H9 (cell line): Measurements from ENCODE around the gene NPAS3. TPM values are rescaled to one million over a fixed set of nuclear protein-coding genes. Genes with fewer than 3 reads are reported as not detected.

Source experiments
- DNase-seq: peaks from one replicate; pipeline ENCODE4 v3.0.0-alpha.2; 2017
- H2AFZ ChIP-seq: one replicate; pipeline ENCODE4 v1.6.1; 2013; ENCODE audit warnings: mild to moderate bottlenecking, low read length, control low read depth, moderate library complexity
- H2AK5ac ChIP-seq: 2 replicates; pipeline ENCODE4 v1.6.1; 2013; ENCODE audit warnings: low read length, control low read depth, mixed read lengths; ENCODE audit not compliant: insufficient read length
- H2BK120ac ChIP-seq: one replicate; pipeline ENCODE4 v1.6.1; 2013; ENCODE audit warnings: low read depth, mild to moderate bottlenecking, low read length, control low read depth, inconsistent platforms; ENCODE audit not compliant: poor library complexity, severe bottlenecking
- H2BK12ac ChIP-seq: 2 replicates; pipeline ENCODE4 v1.6.1; 2013; ENCODE audit warnings: low read length, control low read depth, mixed read lengths, low read depth; ENCODE audit not compliant: insufficient read length
- H2BK15ac ChIP-seq: 2 replicates; pipeline ENCODE4 v1.6.1; 2013; ENCODE audit warnings: low read depth, low read length, control low read depth
- H2BK20ac ChIP-seq: one replicate; pipeline ENCODE4 v1.6.1; 2013; ENCODE audit warnings: low read depth, mild to moderate bottlenecking, low read length, control low read depth, inconsistent platforms; ENCODE audit not compliant: poor library complexity, severe bottlenecking
- H2BK5ac ChIP-seq: 2 replicates; pipeline ENCODE4 v1.6.1; 2013; ENCODE audit warnings: low read length, control low read depth, mixed read lengths; ENCODE audit not compliant: insufficient read length
- H3K14ac ChIP-seq: 2 replicates; pipeline ENCODE4 v1.6.1; 2013; ENCODE audit warnings: low read length, control low read depth; ENCODE audit not compliant: insufficient read depth
- H3K18ac ChIP-seq: 2 replicates; pipeline ENCODE4 v1.6.1; 2013; ENCODE audit warnings: low read depth, mild to moderate bottlenecking, mixed read lengths, low read length, control low read depth; ENCODE audit not compliant: insufficient read length
- H3K23ac ChIP-seq: 2 replicates; pipeline ENCODE4 v1.6.1; 2013; ENCODE audit warnings: low read length, control low read depth, mixed read lengths, low read depth; ENCODE audit not compliant: insufficient read length
- H3K23me2 ChIP-seq: 2 replicates; pipeline ENCODE4 v1.6.1; 2013; ENCODE audit warnings: low read depth, mild to moderate bottlenecking, mixed read lengths, low read length, control low read depth; ENCODE audit not compliant: insufficient read length, poor library complexity, severe bottlenecking
- H3K27ac ChIP-seq: 2 replicates; pipeline ENCODE4 v1.5.1; 2013; ENCODE audit warnings: low read length, control low read depth, mixed read lengths, low read depth; ENCODE audit not compliant: insufficient read length
- H3K27me3 ChIP-seq: 2 replicates; pipeline ENCODE4 v1.6.1; 2013; ENCODE audit warnings: low read length, control low read depth, inconsistent platforms; ENCODE audit not compliant: insufficient read depth
- H3K4ac ChIP-seq: 2 replicates; pipeline ENCODE4 v1.6.1; 2013; ENCODE audit warnings: low read depth, mild to moderate bottlenecking, control low read depth, inconsistent platforms, low read length, moderate library complexity
- H3K4me1 ChIP-seq: 2 replicates; pipeline ENCODE4 v1.6.1; 2013; ENCODE audit warnings: low read length, control low read depth, inconsistent platforms; ENCODE audit not compliant: insufficient read depth
- H3K4me2 ChIP-seq: 2 replicates; pipeline ENCODE4 v1.6.1; 2013; ENCODE audit warnings: low read length, control low read depth, mixed read lengths; ENCODE audit not compliant: insufficient read length, insufficient read depth
- H3K56ac ChIP-seq: 2 replicates; pipeline ENCODE4 v1.6.1; 2013; ENCODE audit warnings: low read depth, mild to moderate bottlenecking, mixed read lengths, low read length, control low read depth; ENCODE audit not compliant: insufficient read length
- H3K79me1 ChIP-seq: 2 replicates; pipeline ENCODE4 v1.6.1; 2013; ENCODE audit warnings: low read depth, mild to moderate bottlenecking, moderate library complexity, low read length, control low read depth, inconsistent platforms; ENCODE audit not compliant: insufficient read depth, poor library complexity, severe bottlenecking
- H3K79me2 ChIP-seq: 2 replicates; pipeline ENCODE4 v1.6.1; 2013; ENCODE audit warnings: low read length, control low read depth, inconsistent platforms; ENCODE audit not compliant: insufficient read depth
- H3K9ac ChIP-seq: 2 replicates; pipeline ENCODE4 v1.6.1; 2013; ENCODE audit warnings: low read length, control low read depth, mixed read lengths; ENCODE audit not compliant: insufficient read length; ENCODE audit errors: extremely low read depth
- H3K9me3 ChIP-seq: one replicate; pipeline ENCODE4 v1.6.1; 2013; ENCODE audit warnings: low read depth, low read length, inconsistent platforms; ENCODE audit not compliant: control insufficient read depth
- H3T11ph ChIP-seq: one replicate; pipeline ENCODE4 v1.6.1; 2013; ENCODE audit warnings: mild to moderate bottlenecking, low read length, control low read depth, inconsistent platforms
- H4K20me1 ChIP-seq: one replicate; pipeline ENCODE4 v1.6.1; 2013; ENCODE audit not compliant: control insufficient read depth, insufficient read length, insufficient read depth
- H4K5ac ChIP-seq: 2 replicates; pipeline ENCODE4 v1.6.1; 2013; ENCODE audit warnings: low read depth, mild to moderate bottlenecking, mixed read lengths, low read length, control low read depth; ENCODE audit not compliant: insufficient read length
- H4K8ac ChIP-seq: replicated peaks from 2 replicates; pipeline ENCODE4 v1.6.1; 2013; ENCODE audit warnings: low read length, control low read depth, mixed read lengths, low read depth; ENCODE audit not compliant: insufficient read length
- H4K91ac ChIP-seq: 2 replicates; pipeline ENCODE4 v1.6.1; 2013; ENCODE audit warnings: low read depth, mild to moderate bottlenecking, moderate library complexity, mixed read lengths, low read length, control low read depth; ENCODE audit not compliant: insufficient read length
- H3K27ac Mint-ChIP-seq, 3 experiments: 2 replicates in 2 of 3; 3 replicates in 1 of 3; pipeline ENCODE4 v1.8.0; 2020 to 2021; ENCODE audit warnings: mixed read lengths in 3 of 3, mild to moderate bottlenecking in 1 of 3, moderate library complexity in 1 of 3
- H3K27me3 Mint-ChIP-seq: 2 replicates; pipeline ENCODE4 v1.8.0; 2021; ENCODE audit warnings: low read depth, mild to moderate bottlenecking, moderate library complexity, mixed read lengths
- H3K36me3 Mint-ChIP-seq, 3 experiments: 2 replicates in 2 of 3; 3 replicates in 1 of 3; pipeline ENCODE4 v1.8.0; 2020 to 2021; ENCODE audit warnings: low read depth in 3 of 3, mixed read lengths in 3 of 3; ENCODE audit not compliant: insufficient read depth in 1 of 3
- H3K4me1 Mint-ChIP-seq, 2 experiments: 2 replicates each; pipeline ENCODE4 v1.8.0; 2020; ENCODE audit warnings: mixed read lengths in 2 of 2
- H3K4me3 Mint-ChIP-seq, 2 experiments: 2 replicates in 1 of 2; 3 replicates in 1 of 2; pipeline ENCODE4 v1.8.0; 2020 to 2021; ENCODE audit warnings: mild to moderate bottlenecking in 2 of 2, mixed read lengths in 2 of 2, moderate library complexity in 1 of 2
- H3K9me3 Mint-ChIP-seq, 2 experiments: 2 replicates in 1 of 2; 3 replicates in 1 of 2; pipeline ENCODE4 v1.8.0; 2020; ENCODE audit warnings: mild to moderate bottlenecking in 2 of 2, mixed read lengths in 2 of 2, moderate library complexity in 1 of 2
- CTCF ChIP-seq: fragments of 200-600 bp; sonication (generic); conservative IDR thresholded peaks from 3 replicates; pipeline ENCODE4 v1.8.0; 2021; ENCODE audit warnings: antibody characterized with exemption, mild to moderate bottlenecking
- WGBS: extraction: QIAGEN DNeasy Blood & Tissue Kit; methylation state at CpG from one replicate; pipeline ENCODE4 v1.1.7; 2013; ENCODE audit warnings: missing lambda C conversion rate, low lambda C conversion rate, mixed read lengths; ENCODE audit not compliant: insufficient read length; ENCODE audit errors: extremely low coverage; 5-methylcytosine and 5-hydroxymethylcytosine counted together
- total RNA-seq: library from RNA; stranded (reverse); gene quantifications from 2 replicates; pipeline ENCODE4 v1.2.1, GENCODE V29; 2021

Gene NPAS3
- total RNA-seq, 1 experiment from 2014 or later = 0.17 TPM

GRCh38 chr14:33198684-33199083, 260.0 kb downstream of the NPAS3 start:
- H4K20me1 ChIP-seq = no peaks in the 10 kb centered on the region
- TF ChIP-seq CTCF = no peak
- no peaks in the 10 kb centered on the region for H3K4me1 Mint-ChIP-seq

More at GRCh38 chr14:33198684-33199083, 260.0 kb downstream of the NPAS3 start:
- no peak overlapping the region for H2AK5ac ChIP-seq
- DNase-seq = no peak
- H3K27ac Mint-ChIP-seq = no peak overlapping the region
- H3K23me2 ChIP-seq = no peaks in the 10 kb centered on the region
- no peak overlapping the region for H3T11ph ChIP-seq
- no peaks in the 10 kb centered on the region for H3K27me3 ChIP-seq
- no peak overlapping the region for H2BK12ac ChIP-seq
- peaks cover 7 to 18% of the 10 kb centered on the region in 2 experiments; a peak in 3 of 5 replicates for H3K9me3 Mint-ChIP-seq
- no peak overlapping the region for H2BK5ac ChIP-seq
- no CpG with 5 or more reads among the region's 25 CpGs for WGBS
- H2AFZ ChIP-seq = no peak overlapping the region
- no peak overlapping the region for H4K5ac ChIP-seq
- H3K4me3 Mint-ChIP-seq = no peak overlapping the region
- H3K4ac ChIP-seq = no peak overlapping the region
- no peaks in the 10 kb centered on the region for H3K79me1 ChIP-seq
- H2BK15ac ChIP-seq = no peak overlapping the region
- no peak overlapping the region for H3K56ac ChIP-seq
- H3K14ac ChIP-seq = no peak overlapping the region
- no peak overlapping the region for H4K8ac ChIP-seq
- no peak overlapping the region for H4K91ac ChIP-seq
- no peak overlapping the region for H3K23ac ChIP-seq
- peaks cover 12% of the 10 kb centered on the region for H3K9me3 ChIP-seq
- H3K27ac ChIP-seq = no peak overlapping the region
- H3K9ac ChIP-seq = no peak overlapping the region
- no peaks in the 10 kb centered on the region for H3K79me2 ChIP-seq
- H2BK120ac ChIP-seq = no peak overlapping the region
- no peak overlapping the region for H3K4me2 ChIP-seq
- H2BK20ac ChIP-seq = no peak overlapping the region
- no peak overlapping the region for H3K18ac ChIP-seq
- no peaks in the 10 kb centered on the region for H3K27me3 Mint-ChIP-seq
- H3K4me1 ChIP-seq = no peaks in the 10 kb centered on the region
- H3K36me3 Mint-ChIP-seq = peaks cover 0 to 18% (median 8%) of the 10 kb centered on the region in 3 experiments; a peak in 3 of 7 replicates
